K562 (cell line): Measurements from ENCODE around the gene HOXB3. TPM values are rescaled to one million over a fixed set of nuclear protein-coding genes. Genes with fewer than 3 reads are reported as not detected.

Source experiments
- BCOR ChIP-seq: fragments of 450-650 bp; IDR thresholded peaks from 2 replicates; pipeline ENCODE4 v1.6.1; 2016
- NBN ChIP-seq: fragments of 450-650 bp; IDR thresholded peaks from 2 replicates; pipeline ENCODE4 v1.6.1; 2016; ENCODE audit warnings: low read depth, mild to moderate bottlenecking
- NCOA2 ChIP-seq, 2 experiments: fragments of 450-650 bp; IDR thresholded peaks; 2 replicates each; pipeline ENCODE4 v1.6.1; 2018; ENCODE audit warnings: mild to moderate bottlenecking in 2 of 2, moderate library complexity in 1 of 2; ENCODE audit not compliant: partially characterized antibody in 2 of 2
- PHB ChIP-seq: fragments of 250-450 bp; sonication (Bioruptor Pico); IDR thresholded peaks from 2 replicates; pipeline ENCODE4 v1.5.0; 2021
- PYGO2 ChIP-seq: fragments of 450-650 bp; IDR thresholded peaks from 2 replicates; pipeline ENCODE4 v1.6.1; 2016; ENCODE audit warnings: mild to moderate bottlenecking, missing genetic modification characterization, moderate library complexity, missing compliant biosample characterization
- SMARCB1 ChIP-seq: IDR thresholded peaks from 2 replicates; pipeline ENCODE4 v1.6.1; 2011; ENCODE audit warnings: improper control_type of control experiment, low read depth; ENCODE audit not compliant: insufficient read length
- ZBTB17 ChIP-seq: fragments of 450-650 bp; formaldehyde crosslinking; IDR thresholded peaks from 2 replicates; pipeline ENCODE4 v1.4.0; 2020; ENCODE audit warnings: mild to moderate bottlenecking
- ZNF436 ChIP-seq: fragments of 250-450, 450-650 bp; sonication (Bioruptor Pico); formaldehyde crosslinking; IDR thresholded peaks from 2 replicates; pipeline ENCODE4 v1.7.0; 2020; ENCODE audit warnings: mild to moderate bottlenecking
- polyA plus RNA-seq, 8 experiments: library from polyadenylated mRNA; depleted of rRNA in 4 of 8; stranded (reverse) in 5 of 8; unstranded in 3 of 8; fragments of >200 nt; fragmentation: Nextera tagmentation in 2 of 8; fragmentation: Illumina TruSeq in 1 of 8; extraction: Ambion mirVana in 2 of 8; extraction: Trizol in 1 of 8; gene quantifications; 2 replicates each; pipeline versions ENCODE4 v1.2.1 to v1.2.3, GENCODE V29; 2011 to 2014; ENCODE audit warnings: inconsistent platforms in 1 of 8, missing spikeins in 1 of 8
- total RNA-seq, 7 experiments: library from RNA; depleted of rRNA in 6 of 7; stranded (reverse); fragments of >200 nt in 6 of 7; fragmentation: Illumina TruSeq in 2 of 7; extraction: Trizol in 2 of 7; gene quantifications; 2 replicates each; pipeline versions ENCODE4 v1.2.1 to v1.2.3, GENCODE V29; 2011 to 2021; ENCODE audit warnings: low replicate concordance in 1 of 7
- TF ChIP-seq, protein P1 (sequence below): sonication (generic); formaldehyde crosslinking; IDR thresholded peaks from 2 replicates; pipeline ENCODE4 v1.8.1; 2023; ENCODE audit warnings: mild to moderate bottlenecking, missing genetic modification reagents
- TF ChIP-seq, protein P2 (sequence below), 2 experiments: fragments of 450-650 bp; IDR thresholded peaks; 2 replicates each; pipeline ENCODE4 v1.6.1; 2016; ENCODE audit warnings: mild to moderate bottlenecking in 2 of 2, borderline replicate concordance in 1 of 2, low read depth in 1 of 2, moderate library complexity in 1 of 2
- TF ChIP-seq, protein P3 (sequence below): sonication (generic); formaldehyde crosslinking; IDR thresholded peaks from 2 replicates; pipeline ENCODE4 v1.8.0; 2022; ENCODE audit warnings: mild to moderate bottlenecking, missing genetic modification reagents, borderline replicate concordance
- TF ChIP-seq, protein P4 (sequence below): fragments of 250-450 bp; sonication (Bioruptor Pico); IDR thresholded peaks from 2 replicates; pipeline ENCODE4 v1.8.0; 2021; ENCODE audit warnings: mild to moderate bottlenecking, moderate library complexity

Gene HOXB3
- total and polyA plus RNA-seq, 9 of the 15 experiments (the other 6 are each of a cell fraction or from before 2014, with no cell fraction given), result 2.4 to 41.3 (median 20.2) TPM

DNA sequence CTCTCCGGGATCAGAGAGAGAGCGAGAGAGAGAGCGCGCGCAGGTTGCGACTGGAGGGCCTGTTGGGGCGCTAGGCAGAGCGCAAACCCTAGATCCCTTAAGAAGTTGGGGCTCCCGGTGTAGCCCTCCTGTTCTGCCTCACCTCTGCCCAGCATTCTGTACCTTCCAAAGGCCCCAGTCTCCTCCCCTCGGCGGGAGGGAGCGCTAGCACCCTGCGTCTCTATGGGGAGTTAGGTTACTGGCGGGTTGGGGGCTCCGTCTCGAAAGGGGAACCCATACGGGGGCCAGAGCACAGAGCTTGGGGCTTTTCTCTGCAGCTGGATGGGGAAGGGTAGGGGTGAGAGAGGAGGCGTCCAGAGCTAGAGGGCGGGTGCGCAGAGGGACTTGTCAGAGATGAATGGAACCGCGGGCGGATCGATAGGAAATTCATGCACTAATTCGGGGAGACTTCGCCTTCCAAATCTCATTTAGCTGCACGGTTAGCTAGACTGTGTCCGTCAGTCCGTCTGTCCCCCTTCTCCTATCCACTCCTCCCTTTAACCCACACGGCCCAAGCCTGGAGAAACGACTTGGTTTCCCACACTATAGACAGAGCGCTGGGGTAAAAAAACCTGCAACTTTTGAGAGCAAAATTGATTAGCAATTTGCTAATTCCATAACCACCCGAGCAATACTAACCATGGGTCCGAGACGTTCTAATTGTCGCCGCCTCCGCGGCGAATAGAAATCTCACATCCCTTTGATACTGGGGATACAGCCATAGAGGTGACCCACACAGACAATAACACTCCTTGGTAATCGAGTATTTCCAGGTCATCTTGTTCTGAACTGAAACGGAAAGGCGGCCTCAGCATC lies 11.2 kb downstream of the HOXB3 start (continued):
- TF ChIP-seq, protein P1, sequence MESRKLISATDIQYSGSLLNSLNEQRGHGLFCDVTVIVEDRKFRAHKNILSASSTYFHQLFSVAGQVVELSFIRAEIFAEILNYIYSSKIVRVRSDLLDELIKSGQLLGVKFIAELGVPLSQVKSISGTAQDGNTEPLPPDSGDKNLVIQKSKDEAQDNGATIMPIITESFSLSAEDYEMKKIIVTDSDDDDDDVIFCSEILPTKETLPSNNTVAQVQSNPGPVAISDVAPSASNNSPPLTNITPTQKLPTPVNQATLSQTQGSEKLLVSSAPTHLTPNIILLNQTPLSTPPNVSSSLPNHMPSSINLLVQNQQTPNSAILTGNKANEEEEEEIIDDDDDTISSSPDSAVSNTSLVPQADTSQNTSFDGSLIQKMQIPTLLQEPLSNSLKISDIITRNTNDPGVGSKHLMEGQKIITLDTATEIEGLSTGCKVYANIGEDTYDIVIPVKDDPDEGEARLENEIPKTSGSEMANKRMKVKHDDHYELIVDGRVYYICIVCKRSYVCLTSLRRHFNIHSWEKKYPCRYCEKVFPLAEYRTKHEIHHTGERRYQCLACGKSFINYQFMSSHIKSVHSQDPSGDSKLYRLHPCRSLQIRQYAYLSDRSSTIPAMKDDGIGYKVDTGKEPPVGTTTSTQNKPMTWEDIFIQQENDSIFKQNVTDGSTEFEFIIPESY, result no peak
- TF ChIP-seq PHB (no peak), ZNF436 (CRISPR knock-in tag) (no peak), PYGO2 (tag) (no peak), NBN (no peak), SMARCB1 (no peak), NCOA2 (IDR thresholded peaks at IDR 0.05; ENCODE audit: partially characterized antibody in 2 of 2) (no peak), BCOR (no peak; the same call in 1 of the 2 replicates), ZBTB17 (CRISPR knock-in tag) (0 out of 2 replicates have a peak, but pooled peaks have one; percentile 35)
- TF ChIP-seq, protein P2, sequence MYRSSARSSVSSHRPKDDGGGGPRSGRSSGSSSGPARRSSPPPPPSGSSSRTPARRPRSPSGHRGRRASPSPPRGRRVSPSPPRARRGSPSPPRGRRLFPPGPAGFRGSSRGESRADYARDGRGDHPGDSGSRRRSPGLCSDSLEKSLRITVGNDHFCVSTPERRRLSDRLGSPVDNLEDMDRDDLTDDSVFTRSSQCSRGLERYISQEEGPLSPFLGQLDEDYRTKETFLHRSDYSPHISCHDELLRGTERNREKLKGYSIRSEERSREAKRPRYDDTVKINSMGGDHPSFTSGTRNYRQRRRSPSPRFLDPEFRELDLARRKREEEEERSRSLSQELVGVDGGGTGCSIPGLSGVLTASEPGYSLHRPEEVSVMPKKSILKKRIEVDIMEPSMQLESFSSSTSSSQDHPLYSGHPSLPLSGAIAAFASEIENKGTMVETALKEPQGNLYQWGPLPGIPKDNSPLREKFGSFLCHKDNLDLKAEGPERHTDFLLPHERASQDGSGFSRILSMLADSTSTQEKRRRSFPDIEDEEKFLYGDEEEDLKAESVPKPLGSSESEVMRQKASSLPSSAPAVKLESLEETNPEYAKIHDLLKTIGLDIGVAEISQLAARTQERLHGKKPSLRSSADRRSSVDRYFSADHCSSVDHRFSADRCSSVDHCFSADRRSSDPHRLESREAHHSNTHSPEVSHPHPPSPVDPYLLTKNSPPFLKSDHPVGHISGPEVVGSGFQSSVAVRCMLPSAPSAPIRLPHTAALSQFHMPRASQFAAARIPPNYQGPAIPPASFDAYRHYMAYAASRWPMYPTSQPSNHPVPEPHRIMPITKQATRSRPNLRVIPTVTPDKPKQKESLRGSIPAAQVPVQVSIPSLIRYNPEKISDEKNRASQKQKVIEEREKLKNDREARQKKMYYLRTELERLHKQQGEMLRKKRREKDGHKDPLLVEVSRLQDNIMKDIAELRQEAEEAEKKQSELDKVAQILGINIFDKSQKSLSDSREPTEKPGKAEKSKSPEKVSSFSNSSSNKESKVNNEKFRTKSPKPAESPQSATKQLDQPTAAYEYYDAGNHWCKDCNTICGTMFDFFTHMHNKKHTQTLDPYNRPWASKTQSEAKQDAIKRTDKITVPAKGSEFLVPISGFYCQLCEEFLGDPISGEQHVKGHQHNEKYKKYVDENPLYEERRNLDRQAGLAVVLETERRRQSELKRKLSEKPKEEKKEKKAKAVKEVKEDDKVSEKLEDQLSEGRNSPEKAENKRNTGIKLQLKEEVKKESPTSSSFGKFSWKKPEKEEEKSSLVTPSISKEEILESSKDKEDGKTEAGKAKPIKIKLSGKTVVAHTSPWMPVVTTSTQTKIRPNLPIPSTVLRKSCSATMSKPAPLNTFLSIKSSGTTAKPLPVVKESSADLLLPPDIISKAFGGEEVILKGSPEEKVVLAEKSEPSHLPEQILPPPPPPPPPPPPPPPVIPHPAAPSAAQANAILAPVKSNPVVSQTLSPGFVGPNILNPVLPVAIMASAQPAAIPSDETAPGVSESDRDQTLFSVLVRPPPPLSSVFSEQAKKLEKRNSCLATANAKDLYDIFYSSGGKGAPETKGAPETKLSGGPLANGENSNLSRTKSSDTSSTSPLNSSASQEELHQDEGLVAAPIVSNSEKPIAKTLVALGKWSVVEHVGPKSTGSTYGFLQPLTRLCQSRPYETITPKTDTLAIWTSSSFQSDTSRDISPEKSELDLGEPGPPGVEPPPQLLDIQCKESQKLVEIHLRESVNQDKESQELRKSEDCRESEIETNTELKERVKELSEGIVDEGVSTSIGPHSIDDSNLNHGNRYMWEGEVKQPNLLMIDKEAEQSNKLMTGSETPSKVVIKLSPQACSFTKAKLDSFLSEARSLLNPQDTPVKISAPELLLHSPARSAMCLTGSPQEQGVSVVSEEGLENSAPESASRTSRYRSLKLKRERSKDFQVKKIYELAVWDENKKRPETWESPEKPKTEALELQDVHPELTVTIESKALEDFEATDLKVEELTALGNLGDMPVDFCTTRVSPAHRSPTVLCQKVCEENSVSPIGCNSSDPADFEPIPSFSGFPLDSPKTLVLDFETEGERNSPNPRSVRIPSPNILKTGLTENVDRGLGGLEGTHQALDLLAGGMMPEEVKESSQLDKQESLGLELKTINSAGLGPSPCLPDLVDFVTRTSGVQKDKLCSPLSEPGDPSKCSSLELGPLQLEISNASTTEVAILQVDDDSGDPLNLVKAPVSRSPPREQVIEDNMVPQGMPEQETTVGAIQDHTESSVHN (IDR thresholded peaks at IDR 0.05; ENCODE audit: borderline replicate concordance in 1 of 2, low read depth in 1 of 2), result no peak; a peak in 1 of 4 replicates
- TF ChIP-seq, protein P3, sequence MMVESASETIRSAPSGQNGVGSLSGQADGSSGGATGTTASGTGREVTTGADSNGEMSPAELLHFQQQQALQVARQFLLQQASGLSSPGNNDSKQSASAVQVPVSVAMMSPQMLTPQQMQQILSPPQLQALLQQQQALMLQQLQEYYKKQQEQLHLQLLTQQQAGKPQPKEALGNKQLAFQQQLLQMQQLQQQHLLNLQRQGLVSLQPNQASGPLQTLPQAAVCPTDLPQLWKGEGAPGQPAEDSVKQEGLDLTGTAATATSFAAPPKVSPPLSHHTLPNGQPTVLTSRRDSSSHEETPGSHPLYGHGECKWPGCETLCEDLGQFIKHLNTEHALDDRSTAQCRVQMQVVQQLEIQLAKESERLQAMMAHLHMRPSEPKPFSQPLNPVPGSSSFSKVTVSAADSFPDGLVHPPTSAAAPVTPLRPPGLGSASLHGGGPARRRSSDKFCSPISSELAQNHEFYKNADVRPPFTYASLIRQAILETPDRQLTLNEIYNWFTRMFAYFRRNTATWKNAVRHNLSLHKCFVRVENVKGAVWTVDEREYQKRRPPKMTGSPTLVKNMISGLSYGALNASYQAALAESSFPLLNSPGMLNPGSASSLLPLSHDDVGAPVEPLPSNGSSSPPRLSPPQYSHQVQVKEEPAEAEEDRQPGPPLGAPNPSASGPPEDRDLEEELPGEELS, result no peak
- TF ChIP-seq, protein P4, sequence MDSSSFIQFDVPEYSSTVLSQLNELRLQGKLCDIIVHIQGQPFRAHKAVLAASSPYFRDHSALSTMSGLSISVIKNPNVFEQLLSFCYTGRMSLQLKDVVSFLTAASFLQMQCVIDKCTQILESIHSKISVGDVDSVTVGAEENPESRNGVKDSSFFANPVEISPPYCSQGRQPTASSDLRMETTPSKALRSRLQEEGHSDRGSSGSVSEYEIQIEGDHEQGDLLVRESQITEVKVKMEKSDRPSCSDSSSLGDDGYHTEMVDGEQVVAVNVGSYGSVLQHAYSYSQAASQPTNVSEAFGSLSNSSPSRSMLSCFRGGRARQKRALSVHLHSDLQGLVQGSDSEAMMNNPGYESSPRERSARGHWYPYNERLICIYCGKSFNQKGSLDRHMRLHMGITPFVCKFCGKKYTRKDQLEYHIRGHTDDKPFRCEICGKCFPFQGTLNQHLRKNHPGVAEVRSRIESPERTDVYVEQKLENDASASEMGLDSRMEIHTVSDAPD, result no peak
